ENCODE results near the gene KRT7.

Gene KRT7

DNA sequence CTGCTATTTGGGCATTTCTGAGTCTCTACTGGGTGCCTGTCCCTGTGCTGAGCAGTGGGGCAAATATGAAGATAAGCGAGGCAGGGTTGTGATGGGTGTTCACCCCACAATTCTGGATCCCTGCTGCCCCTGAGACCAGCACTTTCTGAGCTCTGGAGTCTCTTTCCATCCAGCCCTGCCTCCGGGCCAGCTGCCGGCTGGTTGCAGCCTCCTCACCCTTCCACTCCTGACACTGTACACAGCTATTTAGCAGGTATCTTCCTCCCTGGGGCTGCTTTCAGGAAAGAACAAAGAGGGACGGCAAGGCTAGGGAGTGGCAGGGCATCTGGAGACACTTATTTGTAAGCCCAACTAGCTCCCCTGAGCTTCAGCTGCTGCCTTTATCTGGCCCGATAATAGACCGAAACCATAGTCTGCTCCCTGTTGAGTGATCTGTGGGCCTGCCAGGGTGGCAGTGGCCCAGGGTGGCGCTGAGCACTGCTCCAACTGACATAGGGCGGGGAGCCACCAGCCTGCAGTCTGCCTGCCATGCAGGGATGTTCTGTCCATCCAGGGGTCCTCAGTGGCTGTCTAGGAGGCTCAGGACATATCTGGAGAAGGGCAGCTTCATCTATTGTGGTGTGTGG, 33.6 kb upstream of the KRT7 start:
- no peak for DNase-seq (ENCODE audit: low read depth)

DNA sequence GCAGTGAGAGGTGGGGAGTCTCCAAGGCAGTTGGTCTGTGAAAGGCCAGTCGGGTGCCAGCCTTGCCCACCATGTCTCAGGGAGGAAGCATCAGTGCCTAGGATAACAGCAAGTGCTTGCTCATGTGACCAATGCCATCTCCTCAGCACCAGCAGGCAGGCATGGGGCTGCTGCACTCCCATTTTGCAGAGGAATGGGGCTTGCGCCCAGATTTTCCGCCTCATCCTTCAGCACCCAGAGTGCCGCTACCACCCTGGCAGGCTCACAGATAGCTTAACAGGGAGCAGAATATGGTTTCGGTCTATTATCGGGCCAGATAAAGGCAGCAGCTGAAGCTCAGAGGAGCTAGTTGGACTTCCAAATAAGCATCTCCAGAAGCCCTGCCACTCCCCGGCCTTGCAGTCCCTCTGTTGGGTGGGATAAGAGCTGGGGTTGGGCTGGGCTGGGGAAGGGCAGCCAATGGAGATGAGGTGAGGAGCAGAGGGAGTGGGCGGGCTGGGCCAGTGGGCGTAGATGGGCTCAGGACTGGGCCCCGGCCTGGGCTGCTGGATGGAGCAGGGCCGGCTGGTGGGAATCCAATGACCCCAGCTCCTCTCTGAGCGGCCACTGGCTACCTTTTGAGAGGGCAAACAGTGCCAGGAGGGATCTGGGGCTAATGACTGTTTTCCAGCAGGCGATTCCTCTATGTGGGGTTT, 32.8 kb upstream of the KRT7 start:
- no peak for DNase-seq (ENCODE audit: low read depth)

DNA sequence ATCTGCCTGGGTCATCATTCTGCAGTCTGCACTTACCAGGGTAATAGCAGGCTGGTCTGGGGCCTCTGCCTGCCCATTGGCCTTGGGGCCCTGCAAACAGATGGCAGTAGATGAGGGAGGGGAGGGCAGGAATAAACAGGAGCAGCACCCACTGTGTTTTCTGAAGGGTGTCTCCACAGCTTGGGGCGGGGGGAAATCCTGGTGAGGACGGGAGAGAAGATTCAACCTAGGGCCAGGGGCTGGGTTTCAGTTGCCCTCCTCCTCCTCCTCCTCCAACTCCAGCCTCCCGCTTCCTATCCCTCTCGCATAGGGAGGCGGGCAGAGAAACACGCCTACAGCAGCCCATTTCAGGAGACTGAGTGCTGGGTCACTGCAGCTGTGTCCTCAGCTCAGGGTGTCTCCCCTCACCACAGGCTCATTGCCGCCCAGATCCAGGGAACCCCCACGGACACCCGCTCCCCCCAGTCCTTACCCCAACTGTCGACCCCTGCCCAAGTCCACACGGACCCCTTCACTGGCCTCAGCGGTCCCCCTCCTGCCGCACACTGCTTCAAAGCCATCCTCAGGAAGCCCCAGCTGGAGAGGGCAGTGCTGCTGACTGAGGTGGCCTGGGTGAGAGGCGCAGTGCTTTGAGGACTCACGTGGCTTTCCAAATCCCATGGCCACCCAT, 32.1 kb upstream of the KRT7 start:
- no peak for DNase-seq (ENCODE audit: low read depth)

DNA sequence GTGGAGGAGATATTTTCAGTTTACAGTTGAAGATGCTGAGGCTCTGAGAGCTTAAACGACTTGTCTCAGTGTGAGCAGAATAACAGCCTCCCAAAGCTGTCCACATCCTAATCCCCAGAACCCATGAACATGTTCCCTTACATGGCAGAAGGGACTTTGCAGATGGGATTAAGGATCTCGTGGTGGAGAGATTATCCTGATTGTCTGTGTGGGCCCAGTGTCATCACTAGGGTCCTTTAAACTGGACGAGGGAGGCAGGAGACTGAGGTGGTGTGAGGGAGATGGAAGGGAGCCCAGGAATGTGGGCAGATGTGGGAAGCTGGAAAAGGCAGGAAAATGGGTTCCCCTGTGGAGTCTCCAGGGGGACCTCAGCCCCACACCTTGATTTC, 31.6 kb upstream of the KRT7 start:
- DNase-seq (ENCODE audit: low read depth): no peak

DNA sequence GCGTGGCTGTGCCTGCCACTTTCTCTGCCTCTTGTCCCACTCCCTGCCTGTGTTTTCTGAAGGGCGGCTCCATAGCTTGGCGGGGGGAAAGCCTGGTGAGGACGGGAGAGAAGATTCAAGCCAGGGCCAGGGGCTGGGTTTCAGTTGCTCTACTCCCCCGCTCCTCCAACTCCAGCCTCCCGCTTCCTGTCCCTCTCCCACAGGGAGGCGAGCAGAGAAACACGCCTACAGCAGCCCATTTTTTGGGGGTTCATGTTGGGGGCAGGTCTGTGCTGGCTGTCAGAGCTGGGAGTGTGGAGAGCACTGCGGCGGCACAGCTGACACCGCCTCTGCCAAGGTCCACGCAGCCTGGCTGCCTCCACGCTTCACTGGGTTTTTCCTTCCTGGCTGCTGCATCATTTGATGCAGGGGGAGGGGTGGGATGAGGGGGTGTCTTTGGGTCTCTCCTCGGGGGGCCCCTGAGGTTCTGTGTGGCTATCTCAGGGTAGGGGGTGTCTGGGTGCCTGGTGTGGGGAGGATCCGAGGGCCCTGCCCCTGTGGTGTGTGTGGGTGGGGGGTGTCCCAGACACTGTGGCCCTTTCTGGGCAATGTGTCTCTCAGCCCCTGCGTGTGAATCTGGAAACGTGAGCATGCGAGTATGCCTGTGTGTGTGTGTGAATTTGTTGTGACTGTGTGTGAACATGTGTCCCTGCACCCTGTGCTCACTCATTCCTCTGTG, 30.5 kb upstream of the KRT7 start:
- no peak for DNase-seq (ENCODE audit: low read depth)

DNA sequence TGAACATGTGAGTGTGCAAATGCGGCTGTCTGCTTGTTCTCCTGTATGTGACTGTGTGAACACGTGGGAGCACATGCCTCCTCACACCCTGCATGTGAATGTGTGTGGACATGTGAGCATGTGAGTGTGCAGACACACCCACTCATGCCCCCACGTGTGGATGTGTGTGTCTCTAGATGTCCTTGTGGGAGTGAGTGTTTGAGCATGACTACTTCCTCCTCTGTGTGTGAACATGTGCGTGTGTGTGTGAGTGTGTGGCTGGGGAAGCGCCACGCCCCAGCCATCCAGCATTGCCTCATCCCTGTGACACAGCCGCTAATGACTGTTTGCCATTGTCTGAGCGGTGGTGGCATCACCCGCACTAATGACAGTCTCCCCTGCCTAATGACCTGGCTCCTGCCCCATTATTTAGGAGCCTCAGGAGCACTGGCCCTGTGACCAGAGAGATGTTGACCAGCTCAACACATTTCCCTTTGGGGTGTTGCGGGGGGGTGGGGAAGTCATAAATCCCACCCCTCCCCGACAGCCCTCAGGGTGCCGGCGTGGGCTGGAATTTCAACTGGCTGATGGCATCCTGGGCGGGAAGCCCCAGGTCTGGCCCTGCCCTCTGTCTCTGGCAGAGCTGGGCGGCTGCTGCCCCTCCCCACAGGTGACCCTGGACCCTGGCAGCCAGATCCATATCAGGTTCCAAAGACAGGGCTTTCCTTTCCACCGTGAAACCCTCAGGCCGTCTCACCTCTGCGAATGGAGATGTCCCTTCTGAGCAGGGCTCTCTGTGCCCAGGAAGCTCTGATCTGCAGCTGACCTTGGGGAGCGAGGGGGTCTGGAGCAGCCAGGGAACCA, 29.7 kb upstream of the KRT7 start:
- no peak for DNase-seq (ENCODE audit: low read depth)

DNA sequence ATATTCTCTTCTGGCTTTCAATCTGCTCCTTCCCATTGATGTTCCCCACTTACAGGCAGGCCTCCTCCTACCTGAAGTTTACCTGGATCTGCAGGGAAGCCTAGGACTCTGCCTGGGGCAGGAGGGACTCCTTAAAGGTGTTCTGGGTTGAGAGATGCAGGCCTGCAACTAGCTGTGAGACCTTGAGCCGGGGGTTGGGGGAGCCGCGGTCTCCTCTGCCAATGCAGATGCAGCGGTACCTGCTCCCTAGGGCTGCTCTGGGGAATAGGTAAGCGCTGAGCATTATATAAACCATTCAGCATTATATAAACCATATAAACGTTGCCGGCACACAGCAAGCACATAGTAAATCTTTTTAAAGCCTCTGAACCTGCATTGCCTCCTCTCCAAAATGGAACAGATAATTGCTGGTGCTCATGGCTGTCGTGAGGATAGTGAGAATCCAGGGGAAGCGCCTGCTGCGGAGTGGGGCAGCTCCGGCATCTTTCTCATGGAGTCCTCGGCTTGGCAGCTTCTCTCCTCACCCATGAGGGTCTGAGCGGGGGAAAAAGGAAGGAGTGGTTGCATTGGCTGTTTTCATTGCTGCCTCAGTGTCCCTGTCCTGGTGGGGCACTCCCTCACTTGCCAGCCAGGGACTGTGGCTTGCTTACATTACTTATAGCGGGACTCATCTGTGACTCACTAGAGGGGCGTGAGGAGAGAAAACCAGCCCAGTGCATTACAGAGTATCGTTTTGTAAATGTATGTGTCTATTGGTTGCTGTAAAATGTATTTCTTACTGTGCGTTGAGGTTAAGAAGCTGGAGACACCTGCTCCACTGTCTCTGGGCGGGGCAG, 28.7 kb upstream of the KRT7 start:
- no peak for DNase-seq (ENCODE audit: low read depth)

DNA sequence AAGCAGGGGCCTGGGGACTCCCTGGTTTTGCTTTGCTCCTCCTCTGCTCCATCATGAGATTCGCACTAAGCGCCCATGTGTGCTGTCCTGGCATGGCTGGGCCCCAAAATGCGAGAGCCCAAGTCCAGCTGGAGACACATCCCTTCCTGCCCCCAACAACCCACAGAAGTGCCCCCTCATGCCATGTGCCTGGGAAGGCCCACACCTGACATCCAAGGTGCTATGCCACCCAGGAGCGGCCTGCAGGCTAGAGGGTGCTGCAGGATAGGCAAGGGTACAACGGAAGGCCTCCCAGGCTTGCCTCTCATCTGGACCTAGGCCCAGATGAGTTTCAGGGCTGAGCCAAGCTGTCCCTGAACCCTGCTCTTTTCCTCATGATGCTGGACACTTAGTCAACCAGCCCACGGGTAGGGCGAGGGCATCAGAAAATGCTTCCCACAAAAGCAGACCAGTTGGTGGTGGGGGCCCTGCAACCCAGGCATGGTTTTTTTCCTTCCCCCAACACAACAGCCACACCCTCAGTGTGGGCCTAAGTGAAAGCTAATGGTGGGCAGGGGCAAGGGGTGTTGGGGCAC, 28.0 kb upstream of the KRT7 start:
- DNase-seq (ENCODE audit: low read depth): no peak

DNA sequence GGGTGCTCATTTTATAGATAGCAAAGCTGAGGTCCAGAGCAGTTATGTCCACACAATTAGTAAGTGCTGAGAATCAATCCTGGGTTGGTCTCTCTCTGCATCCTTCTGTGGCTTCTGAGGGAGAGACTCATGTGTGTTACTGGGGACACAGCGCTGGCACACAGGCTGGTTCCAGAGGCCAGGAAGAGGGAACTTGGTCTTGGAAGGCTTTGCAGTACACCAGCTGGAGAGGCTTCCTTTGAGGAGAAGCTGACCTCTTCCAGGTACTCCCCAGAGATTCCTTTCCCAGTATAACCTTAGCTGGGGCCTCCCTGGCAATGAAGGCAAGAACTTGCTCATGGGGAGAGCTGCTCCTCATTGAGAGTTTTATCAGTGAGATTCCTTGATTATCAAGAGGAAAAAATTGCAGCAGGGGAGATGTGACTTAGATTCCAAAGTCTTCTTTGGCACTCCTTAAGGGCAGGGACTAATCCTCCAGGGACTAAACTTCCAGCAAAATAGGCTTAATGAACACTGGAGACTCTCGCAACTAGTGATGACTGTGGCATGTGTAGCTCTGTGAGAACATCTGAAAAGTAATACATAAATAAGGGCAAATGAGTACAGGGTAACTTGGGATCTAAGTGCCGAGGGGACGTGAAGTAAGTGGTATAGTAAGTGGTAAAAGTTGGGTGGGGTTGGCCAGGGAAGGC, 27.3 kb upstream of the KRT7 start:
- DNase-seq (ENCODE audit: low read depth): no peak

DNA sequence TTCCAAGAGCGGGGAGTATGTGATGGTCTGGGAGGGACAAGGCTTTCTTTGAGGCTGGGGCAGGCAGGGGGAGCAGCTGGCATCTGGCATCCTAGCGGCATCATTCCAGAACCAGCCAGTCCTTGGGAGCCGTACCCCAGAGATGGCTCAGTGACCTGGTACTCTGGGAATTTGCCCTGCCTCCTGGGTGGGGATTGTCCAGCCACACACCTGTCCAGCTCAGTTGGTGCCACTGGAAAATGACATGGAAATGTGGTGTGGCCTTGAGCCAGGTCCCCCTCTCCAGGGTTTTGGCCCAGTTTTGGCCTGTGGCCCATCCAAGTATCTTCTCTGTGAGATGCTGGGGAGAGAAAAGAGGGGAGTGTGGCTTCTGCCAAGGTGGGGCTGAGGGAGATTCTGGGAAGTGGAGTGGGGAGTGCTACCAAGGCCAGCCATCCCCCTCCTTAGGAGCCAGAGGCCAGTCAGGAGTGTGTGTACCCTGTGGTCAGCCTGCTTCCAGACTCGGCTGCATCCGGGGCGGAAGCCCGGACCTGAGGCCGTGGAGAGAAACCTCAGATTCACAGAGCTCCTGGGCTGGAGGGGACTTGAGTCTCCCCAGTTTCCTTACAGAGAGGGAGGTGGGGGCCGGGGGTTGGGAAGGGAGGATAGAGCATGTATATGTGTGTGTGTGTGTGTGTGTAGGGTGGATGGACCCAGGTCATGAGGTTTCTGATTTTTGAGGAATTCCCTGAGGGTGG, 26.6 kb upstream of the KRT7 start:
- DNase-seq (ENCODE audit: low read depth): no peak

DNA sequence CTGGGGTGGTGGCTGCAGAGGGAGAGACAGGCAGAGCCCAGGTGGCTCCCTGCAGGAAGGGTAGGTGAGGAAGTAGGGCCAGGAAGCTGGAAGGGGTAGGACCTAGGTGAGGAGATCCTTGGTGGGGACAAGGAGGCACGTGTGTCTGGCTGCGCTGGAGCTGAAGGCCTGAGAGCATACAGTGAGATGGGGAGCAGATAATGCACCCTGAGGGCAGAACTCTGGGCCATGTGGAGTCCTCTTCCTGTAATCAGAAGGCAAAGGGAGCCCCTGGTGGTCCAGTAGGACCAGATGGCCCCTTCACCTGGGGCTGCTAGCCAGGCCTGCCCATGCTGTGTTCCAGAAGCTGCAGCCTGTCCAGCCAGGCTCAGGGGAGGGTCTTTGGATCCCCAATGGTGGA, 25.9 kb upstream of the KRT7 start:
- no peak for DNase-seq (ENCODE audit: low read depth)

DNA sequence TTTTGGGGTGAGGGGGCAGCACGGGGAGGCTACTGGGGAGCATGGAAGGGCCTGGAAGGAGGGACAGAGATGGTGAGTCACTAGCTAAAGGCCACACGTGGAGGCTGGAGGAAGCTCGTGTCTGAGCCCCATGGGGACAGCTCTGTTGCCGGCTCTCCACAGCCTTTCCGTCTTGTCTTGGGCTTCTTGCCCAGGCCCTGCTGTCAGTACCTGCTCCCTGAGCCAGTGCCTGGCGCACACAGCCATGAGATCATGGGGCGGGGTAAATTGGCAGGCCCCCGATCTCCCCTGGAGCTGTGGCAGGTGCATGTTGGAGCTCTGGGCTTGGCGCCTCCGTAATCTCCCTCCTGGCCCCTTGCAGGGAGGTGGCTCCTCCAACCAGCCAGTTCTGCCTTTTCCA, 25.1 kb upstream of the KRT7 start:
- no peak for DNase-seq (ENCODE audit: low read depth)

DNA sequence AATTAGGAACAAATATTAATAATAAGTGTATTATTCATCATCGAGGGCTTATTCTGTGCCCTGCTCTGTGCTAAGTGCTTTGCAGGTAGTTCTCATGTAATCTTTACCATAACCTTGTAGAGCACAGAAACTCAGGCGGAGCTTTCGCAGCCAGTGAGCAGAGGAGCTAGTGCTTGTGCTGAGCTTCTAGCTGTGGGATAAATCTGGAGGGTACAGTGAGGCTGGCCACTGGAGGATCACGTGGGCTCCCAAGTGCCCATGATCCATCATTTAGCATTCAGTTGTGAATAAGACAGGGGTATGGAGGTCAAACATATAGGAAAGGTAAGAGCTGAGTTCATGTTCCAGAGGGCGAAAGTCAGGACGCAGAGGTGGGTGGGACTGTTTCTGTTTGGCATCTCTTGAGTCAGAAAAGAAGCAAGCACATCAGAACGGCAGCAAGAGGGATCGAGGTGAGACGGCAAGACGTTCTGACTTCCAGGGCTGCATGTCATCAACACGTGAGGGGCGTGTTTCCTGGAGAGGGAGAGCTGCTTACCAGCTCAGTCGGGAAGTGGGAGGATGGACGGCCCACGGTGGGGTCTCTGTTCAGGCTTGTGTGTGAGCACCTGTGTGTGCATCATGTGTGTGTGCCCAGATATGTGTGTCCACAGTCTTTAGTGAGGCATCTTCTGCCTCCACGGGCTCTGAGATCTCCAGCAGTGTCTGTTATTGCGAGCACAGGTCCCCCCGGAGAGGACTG, 24.4 kb upstream of the KRT7 start:
- no peak for DNase-seq (ENCODE audit: low read depth)

DNA sequence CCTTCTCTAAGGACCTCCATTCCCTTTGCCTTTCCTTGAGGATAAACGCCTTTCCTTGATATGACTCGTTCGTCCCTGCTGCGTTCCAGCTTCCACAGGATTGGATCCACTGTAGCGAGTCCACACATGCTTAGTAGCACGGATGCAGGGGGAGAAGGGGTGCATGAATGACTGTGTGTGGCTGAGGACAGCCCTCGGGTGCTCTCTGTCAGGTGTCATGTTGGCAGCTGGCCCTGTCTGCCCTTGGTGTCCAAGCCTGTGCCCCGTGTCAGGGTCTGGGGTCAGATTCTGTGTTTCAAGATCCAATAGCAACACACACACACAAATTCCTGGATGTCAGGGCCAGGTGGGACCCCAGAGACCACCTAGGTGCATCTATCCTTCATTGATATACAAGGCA, 23.7 kb upstream of the KRT7 start:
- DNase-seq (ENCODE audit: low read depth): no peak

DNA sequence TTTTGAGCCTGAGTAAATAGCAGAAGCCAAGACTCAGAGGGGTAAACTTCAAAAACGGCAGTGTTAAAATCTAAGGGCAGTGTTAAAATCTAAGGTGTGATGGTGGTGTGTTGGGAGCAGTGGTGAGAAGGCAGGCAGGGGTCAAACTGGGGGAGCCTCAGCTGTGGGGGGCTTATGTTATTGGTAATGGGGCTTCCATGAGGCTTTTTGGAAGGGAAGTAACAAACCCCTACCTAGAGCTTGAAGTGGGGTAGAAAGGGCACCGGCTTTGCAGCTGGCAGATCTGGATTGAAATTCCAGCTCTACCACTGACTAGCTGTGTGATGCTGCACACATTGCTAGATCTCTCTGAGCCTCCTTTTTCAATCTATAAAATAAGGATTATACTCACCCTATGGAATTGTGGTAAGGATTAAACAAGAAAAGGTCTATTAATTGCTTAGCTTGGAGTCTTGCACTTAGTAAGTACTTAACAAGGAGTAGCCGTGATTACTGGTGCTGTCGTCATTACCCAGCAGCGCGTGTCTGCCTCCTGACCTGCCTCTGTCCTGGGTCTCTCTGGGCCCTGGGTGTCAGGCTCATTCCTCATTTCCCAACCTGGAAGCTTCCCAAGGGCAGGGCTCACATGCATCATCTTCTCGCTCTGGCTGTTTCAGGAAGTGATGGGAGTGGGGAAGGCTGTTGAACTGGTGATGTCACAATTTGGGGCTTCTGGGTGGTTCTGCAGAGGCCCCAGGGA, 22.7 kb upstream of the KRT7 start:
- no peak for DNase-seq (ENCODE audit: low read depth)

DNA sequence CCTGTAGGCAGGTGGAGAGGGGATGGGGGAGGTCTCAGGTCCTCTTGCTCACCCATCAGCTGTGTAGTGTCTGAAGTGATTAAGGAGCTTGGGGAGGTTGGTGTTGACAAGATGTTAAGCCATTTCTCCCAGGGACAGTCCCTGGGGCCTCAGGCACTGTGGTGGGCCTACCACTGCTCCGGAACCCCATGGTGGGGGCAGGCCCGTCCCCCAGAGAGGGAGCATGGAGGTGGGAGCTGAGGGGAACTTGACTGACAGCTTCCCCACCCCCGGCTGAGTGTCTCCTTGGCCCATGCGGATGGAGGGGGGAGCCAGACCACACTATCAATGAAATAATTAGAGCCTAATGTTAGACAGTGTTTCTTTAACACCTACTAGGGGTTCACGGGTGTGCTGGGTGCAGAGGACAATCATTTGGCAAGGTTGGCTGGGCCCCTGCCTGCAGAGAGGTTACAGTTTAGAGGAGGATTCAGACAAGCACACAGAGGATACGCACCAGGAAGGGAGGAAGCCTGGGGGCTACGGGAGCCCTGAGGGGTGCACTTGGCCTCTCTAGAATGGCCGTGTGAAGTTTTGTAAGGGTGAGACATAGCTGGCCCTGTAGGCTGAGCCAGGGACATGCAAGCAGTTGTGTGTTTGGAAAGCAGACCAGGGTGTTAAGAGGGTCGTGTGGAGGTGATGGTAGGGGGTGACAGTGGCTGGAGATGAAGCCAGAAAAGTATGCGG, 22.0 kb upstream of the KRT7 start:
- DNase-seq (ENCODE audit: low read depth): no peak

All from non-pigmented ciliary epithelial cell (primary cell).